Lower leg skin (tissue), 3 donors: ENCODE results near the gene ANKRD42.

Experiments used
- POLR2A ChIP-seq, 2 donors: fragments of 450-650 bp; IDR thresholded peaks; one replicate each; pipeline ENCODE4 v1.6.1; 2016 to 2017; ENCODE audit warnings: antibody characterized with exemption in 2 of 2, mild to moderate bottlenecking in 1 of 2, moderate library complexity in 1 of 2
- TF ChIP-seq, protein P1 (sequence below), 3 donors: fragments of 450-650 bp; IDR thresholded peaks; one replicate each; pipeline ENCODE4 v1.5.1; 2016; ENCODE audit warnings: antibody characterized with exemption in 3 of 3, mild to moderate bottlenecking in 3 of 3, moderate library complexity in 2 of 3

- TF ChIP-seq, protein P1, sequence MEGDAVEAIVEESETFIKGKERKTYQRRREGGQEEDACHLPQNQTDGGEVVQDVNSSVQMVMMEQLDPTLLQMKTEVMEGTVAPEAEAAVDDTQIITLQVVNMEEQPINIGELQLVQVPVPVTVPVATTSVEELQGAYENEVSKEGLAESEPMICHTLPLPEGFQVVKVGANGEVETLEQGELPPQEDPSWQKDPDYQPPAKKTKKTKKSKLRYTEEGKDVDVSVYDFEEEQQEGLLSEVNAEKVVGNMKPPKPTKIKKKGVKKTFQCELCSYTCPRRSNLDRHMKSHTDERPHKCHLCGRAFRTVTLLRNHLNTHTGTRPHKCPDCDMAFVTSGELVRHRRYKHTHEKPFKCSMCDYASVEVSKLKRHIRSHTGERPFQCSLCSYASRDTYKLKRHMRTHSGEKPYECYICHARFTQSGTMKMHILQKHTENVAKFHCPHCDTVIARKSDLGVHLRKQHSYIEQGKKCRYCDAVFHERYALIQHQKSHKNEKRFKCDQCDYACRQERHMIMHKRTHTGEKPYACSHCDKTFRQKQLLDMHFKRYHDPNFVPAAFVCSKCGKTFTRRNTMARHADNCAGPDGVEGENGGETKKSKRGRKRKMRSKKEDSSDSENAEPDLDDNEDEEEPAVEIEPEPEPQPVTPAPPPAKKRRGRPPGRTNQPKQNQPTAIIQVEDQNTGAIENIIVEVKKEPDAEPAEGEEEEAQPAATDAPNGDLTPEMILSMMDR (IDR thresholded peaks at IDR 0.05), result no peak
- TF ChIP-seq POLR2A (IDR thresholded peaks at IDR 0.05), result no peak
Observed at GRCh38 chr11:83257761-83258168, 64.3 kb downstream of the ANKRD42 start.
